ENCODE results near the gene TMEM203.

TMEM203 gene

GRCh38 chr9:137188490-137189296, 16.8 kb downstream of the TMEM203 start, which contains the start of the genes ANAPC2 and SSNA1:
Gene ANAPC2, minus strand, starts transcription at chr9:137188560. Its CDS starts 28 bp downstream, at chr9:137188532.
Gene SSNA1, plus strand, starts transcription at chr9:137188676. Its CDS starts 51 bp downstream, at chr9:137188727.
- peak within 1 kb of the TSS; percentile 75 for H2AK5ac ChIP-seq (ENCODE audit: low read length)
- peak within 1 kb of the TSS; percentile 93 for H3K4me3 ChIP-seq (ENCODE audit: low read depth, low read length)
- peak within 1 kb of the TSS; percentile 77 for H3K4ac ChIP-seq (ENCODE audit: low read depth, low read length)
- H2AFZ ChIP-seq (ENCODE audit: insufficient read depth, low read length, poor library complexity): peak within 1 kb of the TSS; percentile 77
- peak within 1 kb of the TSS; percentile 90 for H3K27ac ChIP-seq (ENCODE audit: low read depth, low read length)
- H3K4me2 ChIP-seq (ENCODE audit: low read length): peak within 1 kb of the TSS; percentile 90
- peaks cover 2% of the 10 kb centered on the region for H3K9me3 ChIP-seq (ENCODE audit: insufficient read depth, low read depth, low read length)
- peaks cover 8% of the 10 kb centered on the region for H3K79me2 ChIP-seq (ENCODE audit: control insufficient read depth, insufficient read depth, low read length, poor library complexity)
- no peak within 1 kb of the TSS for H2BK12ac ChIP-seq (ENCODE audit: low read length)
- no peaks in the 10 kb centered on the region for H3K27me3 ChIP-seq (ENCODE audit: insufficient read depth, low read length)
- peak within 1 kb of the TSS; percentile 76 for H4K12ac ChIP-seq (ENCODE audit: low read depth, low read length)
- H4K8ac ChIP-seq (ENCODE audit: low read depth, low read length): peak within 1 kb of the TSS; percentile 97
- H3K14ac ChIP-seq (ENCODE audit: low read length): peak within 1 kb of the TSS; percentile 75
- H4K91ac ChIP-seq (ENCODE audit: low read depth, low read length): peak within 1 kb of the TSS; percentile 89
- H3K9ac ChIP-seq (ENCODE audit: low read length): peak within 1 kb of the TSS; percentile 94
- peaks cover 59 to 63% of the 10 kb centered on the region in 2 experiments for H3K36me3 ChIP-seq (ENCODE audit: control insufficient read depth in 1 of 2, insufficient read depth in 2 of 2, low read length in 2 of 2)
- DNase-seq: peak; percentile 88 to 99
- H3K79me1 ChIP-seq (ENCODE audit: low read length): peaks cover 5% of the 10 kb centered on the region
- no peak within 1 kb of the TSS for H3K23ac ChIP-seq (ENCODE audit: low read length)
- H3K18ac ChIP-seq (ENCODE audit: low read length): peak within 1 kb of the TSS; percentile 78
- peak within 1 kb of the TSS; percentile 33 for H2BK120ac ChIP-seq (ENCODE audit: insufficient read depth, low read length, poor library complexity)
- peaks cover 17 to 18% of the 10 kb centered on the region in 2 experiments for H3K4me1 ChIP-seq (ENCODE audit: control insufficient read depth in 1 of 2, insufficient read depth in 2 of 2, low read length in 2 of 2)
- no CpG with 5 or more reads among the region's 98 CpGs for WGBS (ENCODE audit: extremely low coverage, insufficient coverage, insufficient read length)
- peak within 1 kb of the TSS; percentile 73 for H2BK5ac ChIP-seq (ENCODE audit: low read depth, low read length, poor library complexity)

- no CpG with 5 or more reads among the region's 31 CpGs for WGBS (ENCODE audit: extremely low coverage, insufficient coverage, insufficient read length)
- peak overlapping the region; percentile 94 for H3K9ac ChIP-seq (ENCODE audit: low read length)
- peak overlapping the region; percentile 75 for H3K14ac ChIP-seq (ENCODE audit: low read length)
Measured at GRCh38 chr9:137188086-137188489, 17.4 kb downstream of the TMEM203 start.

GRCh38 chr9:137187386-137187785, 18.1 kb downstream of the TMEM203 start:
- peaks cover 2% of the 10 kb centered on the region for H3K9me3 ChIP-seq (ENCODE audit: insufficient read depth, low read depth, low read length)
- no peak for DNase-seq
- no peak overlapping the region for H2BK12ac ChIP-seq (ENCODE audit: low read length)
- peak overlapping the region; percentile 77 for H3K4ac ChIP-seq (ENCODE audit: low read depth, low read length)
- no peak overlapping the region for H3K14ac ChIP-seq (ENCODE audit: low read length)
- no peak overlapping the region for H3K27ac ChIP-seq (ENCODE audit: low read depth, low read length)
- no peaks in the 10 kb centered on the region for H3K27me3 ChIP-seq (ENCODE audit: insufficient read depth, low read length)
- peak overlapping the region; percentile 78 for H3K18ac ChIP-seq (ENCODE audit: low read length)
- peaks cover 8% of the 10 kb centered on the region for H3K79me2 ChIP-seq (ENCODE audit: control insufficient read depth, insufficient read depth, low read length, poor library complexity)
- H3K79me1 ChIP-seq (ENCODE audit: low read length): peaks cover 5% of the 10 kb centered on the region
- no peak overlapping the region for H3K9ac ChIP-seq (ENCODE audit: low read length)
- no peak overlapping the region for H3K23ac ChIP-seq (ENCODE audit: low read length)
- H2AFZ ChIP-seq (ENCODE audit: insufficient read depth, low read length, poor library complexity): no peak overlapping the region
- H3K36me3 ChIP-seq (ENCODE audit: control insufficient read depth in 1 of 2, insufficient read depth in 2 of 2, low read length in 2 of 2): peaks cover 71 to 72% of the 10 kb centered on the region in 2 experiments
- peak overlapping the region; percentile 93 for H3K4me3 ChIP-seq (ENCODE audit: low read depth, low read length)
- H4K8ac ChIP-seq (ENCODE audit: low read depth, low read length): peak overlapping the region; percentile 97
- no peak overlapping the region for H2AK5ac ChIP-seq (ENCODE audit: low read length)
- no peak overlapping the region for H2BK5ac ChIP-seq (ENCODE audit: low read depth, low read length, poor library complexity)
- H4K12ac ChIP-seq (ENCODE audit: low read depth, low read length): peak overlapping the region; percentile 71
- peaks cover 17 to 18% of the 10 kb centered on the region in 2 experiments for H3K4me1 ChIP-seq (ENCODE audit: control insufficient read depth in 1 of 2, insufficient read depth in 2 of 2, low read length in 2 of 2)
- no CpG with 5 or more reads among the region's 15 CpGs for WGBS (ENCODE audit: extremely low coverage, insufficient coverage, insufficient read length)
- H3K4me2 ChIP-seq (ENCODE audit: low read length): peak overlapping the region; percentile 90
- H2BK120ac ChIP-seq (ENCODE audit: insufficient read depth, low read length, poor library complexity): no peak overlapping the region
- no peak overlapping the region for H4K91ac ChIP-seq (ENCODE audit: low read depth, low read length)

More at GRCh38 chr9:137188086-137188489, 17.4 kb downstream of the TMEM203 start:
- H3K9me3 ChIP-seq (ENCODE audit: insufficient read depth, low read depth, low read length): peaks cover 2% of the 10 kb centered on the region
- H3K36me3 ChIP-seq (ENCODE audit: control insufficient read depth in 1 of 2, insufficient read depth in 2 of 2, low read length in 2 of 2): peaks cover 65 to 69% of the 10 kb centered on the region in 2 experiments
- H3K18ac ChIP-seq (ENCODE audit: low read length): peak overlapping the region; percentile 78
- H3K4me1 ChIP-seq (ENCODE audit: control insufficient read depth in 1 of 2, insufficient read depth in 2 of 2, low read length in 2 of 2): peaks cover 17 to 18% of the 10 kb centered on the region in 2 experiments
- no peak for DNase-seq
- H3K27me3 ChIP-seq (ENCODE audit: insufficient read depth, low read length): no peaks in the 10 kb centered on the region
- H4K91ac ChIP-seq (ENCODE audit: low read depth, low read length): peak overlapping the region; percentile 72
- peak overlapping the region; percentile 77 for H2AFZ ChIP-seq (ENCODE audit: insufficient read depth, low read length, poor library complexity)
- peak overlapping the region; percentile 97 for H4K8ac ChIP-seq (ENCODE audit: low read depth, low read length)
- H3K79me2 ChIP-seq (ENCODE audit: control insufficient read depth, insufficient read depth, low read length, poor library complexity): peaks cover 8% of the 10 kb centered on the region
- peak overlapping the region; percentile 25 for H3K27ac ChIP-seq (ENCODE audit: low read depth, low read length)
- no peak overlapping the region for H3K23ac ChIP-seq (ENCODE audit: low read length)
- peak overlapping the region; percentile 77 for H3K4ac ChIP-seq (ENCODE audit: low read depth, low read length)
- H2BK5ac ChIP-seq (ENCODE audit: low read depth, low read length, poor library complexity): no peak overlapping the region
- H3K4me3 ChIP-seq (ENCODE audit: low read depth, low read length): peak overlapping the region; percentile 93
- H3K4me2 ChIP-seq (ENCODE audit: low read length): peak overlapping the region; percentile 90
- H3K79me1 ChIP-seq (ENCODE audit: low read length): peaks cover 5% of the 10 kb centered on the region
- peak overlapping the region; percentile 71 for H4K12ac ChIP-seq (ENCODE audit: low read depth, low read length)
- peak overlapping the region; percentile 29 for H2BK120ac ChIP-seq (ENCODE audit: insufficient read depth, low read length, poor library complexity)
- peak overlapping the region; percentile 75 for H2AK5ac ChIP-seq (ENCODE audit: low read length)
- H2BK12ac ChIP-seq (ENCODE audit: low read length): no peak overlapping the region

DNA sequence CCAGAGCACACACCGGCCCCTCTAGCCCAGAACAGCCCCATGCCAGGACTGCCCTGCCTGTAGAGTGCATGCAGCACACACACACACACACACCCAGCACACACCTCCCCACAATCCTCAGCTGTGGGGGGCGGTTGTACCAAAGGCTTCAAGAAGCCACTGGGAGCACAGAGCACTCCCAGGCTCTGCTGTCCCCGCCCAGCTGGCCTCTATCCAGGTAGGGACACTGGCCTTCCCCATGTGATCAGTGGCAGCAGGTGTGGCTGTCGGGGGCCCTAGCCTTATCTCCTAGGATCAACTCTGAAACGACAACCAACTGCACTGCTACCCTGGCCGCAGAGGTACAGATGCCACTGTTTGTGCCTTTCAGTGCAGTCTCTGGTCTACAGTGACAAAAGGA, 19.1 kb downstream of the TMEM203 start:
- Histone ChIP-seq H3K4ac (ENCODE audit: low read depth, low read length) (no peak overlapping the region), H3K9me3 (ENCODE audit: insufficient read depth, low read depth, low read length) (peaks cover 2% of the 10 kb centered on the region), H3K79me1 (ENCODE audit: low read length) (peaks cover 5% of the 10 kb centered on the region), H3K27me3 (ENCODE audit: insufficient read depth, low read length) (no peaks in the 10 kb centered on the region), H4K12ac (ENCODE audit: low read depth, low read length) (no peak overlapping the region), H4K91ac (ENCODE audit: low read depth, low read length) (no peak overlapping the region), H3K36me3 (ENCODE audit: control insufficient read depth in 1 of 2, insufficient read depth in 2 of 2, low read length in 2 of 2) (peaks cover 69 to 72% of the 10 kb centered on the region in 2 experiments), H3K4me1 (ENCODE audit: control insufficient read depth in 1 of 2, insufficient read depth in 2 of 2, low read length in 2 of 2) (peaks cover 17 to 18% of the 10 kb centered on the region in 2 experiments), H2BK120ac (ENCODE audit: insufficient read depth, low read length, poor library complexity) (no peak overlapping the region), H2AFZ (ENCODE audit: insufficient read depth, low read length, poor library complexity) (no peak overlapping the region), H3K14ac (ENCODE audit: low read length) (no peak overlapping the region), H3K23ac (ENCODE audit: low read length) (no peak overlapping the region), H3K79me2 (ENCODE audit: control insufficient read depth, insufficient read depth, low read length, poor library complexity) (peaks cover 8% of the 10 kb centered on the region), H3K4me2 (ENCODE audit: low read length) (no peak overlapping the region), H3K4me3 (ENCODE audit: low read depth, low read length) (no peak overlapping the region), H2BK5ac (ENCODE audit: low read depth, low read length, poor library complexity) (no peak overlapping the region), H4K8ac (ENCODE audit: low read depth, low read length) (no peak overlapping the region), H3K18ac (ENCODE audit: low read length) (no peak overlapping the region), H2AK5ac (ENCODE audit: low read length) (no peak overlapping the region), H3K9ac (ENCODE audit: low read length) (no peak overlapping the region), H2BK12ac (ENCODE audit: low read length) (no peak overlapping the region), H3K27ac (ENCODE audit: low read depth, low read length) (no peak overlapping the region)
- WGBS (ENCODE audit: extremely low coverage, insufficient coverage, insufficient read length): no CpG with 5 or more reads among the region's 6 CpGs
- no peak for DNase-seq

Measured in trophoblast cell (in vitro differentiated cells and primary cell).